PC-3 (cell line): ENCODE results near the gene BNIPL. TPM values are rescaled to one million over a fixed set of nuclear protein-coding genes. Genes with fewer than 3 reads are reported as not detected.

Source experiments
- ATAC-seq: fragments of 200-7000 bp; cut with Tn5 transposase; 2 replicates; pipeline ENCODE4 v1.9.1; 2020; ENCODE audit warnings: mild to moderate bottlenecking, moderate library complexity
- BruUV-seq: library from RNA; stranded (reverse); fragments of 400-500 nt; replicated peaks from 2 replicates; lab custom pipeline; 2021; lab: Mats Ljungman, UMichigan
- CTCF ChIA-PET: fragments of 300-600 bp; sonication (Branson Sonifier 250); formaldehyde crosslinking; loops from one replicate; lab custom pipeline; 2022; ENCODE audit warnings: antibody characterized with exemption; lab: Charles Lee
- POLR2A ChIA-PET: fragments of 300-600 bp; sonication (Branson Sonifier 250); formaldehyde crosslinking; loops from one replicate; lab custom pipeline; 2022; ENCODE audit warnings: antibody characterized with exemption; ENCODE audit not compliant: unreplicated experiment; lab: Charles Lee
- DNase-seq: peaks from one replicate; pipeline ENCODE4 v3.0.0-alpha.2; 2015
- H2AFZ ChIP-seq: fragments of 300-600 bp; sonication (generic); 2 replicates; pipeline ENCODE4 v1.6.0; 2016; ENCODE audit warnings: antibody characterized with exemption, low read length
- H3F3A ChIP-seq: fragments of 300-600 bp; sonication (generic); one replicate; pipeline ENCODE4 v1.6.0; 2017; ENCODE audit warnings: antibody characterized with exemption, low read length, control low read depth, mild to moderate bottlenecking; ENCODE audit not compliant: unreplicated experiment
- H3K27ac ChIP-seq: fragments of 300-600 bp; sonication (generic); 2 replicates; pipeline ENCODE4 v1.5.1; 2016; ENCODE audit warnings: mild to moderate bottlenecking, low read length
- H3K27me3 ChIP-seq: fragments of 300-600 bp; sonication (generic); 2 replicates; pipeline ENCODE4 v1.6.1; 2016; ENCODE audit warnings: low read length, mixed read lengths
- H3K36me3 ChIP-seq: fragments of 300-600 bp; sonication (generic); 2 replicates; pipeline ENCODE4 v1.6.1; 2016; ENCODE audit warnings: low read depth, mixed run types, low read length, mixed read lengths
- H3K4me1 ChIP-seq: fragments of 300-600 bp; sonication (generic); 2 replicates; pipeline ENCODE4 v1.5.1; 2016; ENCODE audit warnings: low read length; ENCODE audit not compliant: insufficient read depth
- H3K4me2 ChIP-seq: fragments of 300-600 bp; sonication (generic); 2 replicates; pipeline ENCODE4 v1.6.0; 2016; ENCODE audit warnings: low read length
- H3K4me3 ChIP-seq: fragments of 300-600 bp; sonication (generic); 2 replicates; pipeline ENCODE4 v1.5.1; 2016; ENCODE audit warnings: mild to moderate bottlenecking, low read length, mixed read lengths
- H3K79me2 ChIP-seq: fragments of 300-600 bp; sonication (generic); 2 replicates; pipeline ENCODE4 v1.6.1; 2017; ENCODE audit warnings: low read length, mixed read lengths
- H3K9ac ChIP-seq: fragments of 300-600 bp; sonication (generic); 2 replicates; pipeline ENCODE4 v1.6.0; 2016; ENCODE audit warnings: mild to moderate bottlenecking, low read length
- H3K9me2 ChIP-seq: fragments of 300-600 bp; sonication (generic); replicated peaks from 2 replicates; pipeline ENCODE4 v1.6.1; 2016; ENCODE audit warnings: mixed run types, low read length, mixed read lengths
- H3K9me3 ChIP-seq: fragments of 300-600 bp; sonication (generic); 2 replicates; pipeline ENCODE4 v1.6.1; 2016; ENCODE audit warnings: low read length, mixed read lengths
- H4K20me1 ChIP-seq: fragments of 300-600 bp; sonication (generic); 2 replicates; pipeline ENCODE4 v1.6.1; 2016; ENCODE audit warnings: low read length, mixed read lengths
- EZH2 ChIP-seq: fragments of 300-600 bp; sonication (generic); IDR thresholded peaks from one replicate; pipeline ENCODE4 v1.6.1; 2017; ENCODE audit warnings: antibody characterized with exemption, mild to moderate bottlenecking, low read length; ENCODE audit not compliant: unreplicated experiment
- EZH2phosphoT487 ChIP-seq: fragments of 300-600 bp; sonication (generic); IDR thresholded peaks from 2 replicates; pipeline ENCODE4 v1.6.1; 2018; ENCODE audit warnings: mild to moderate bottlenecking, antibody characterized with exemption, low read length, borderline replicate concordance
- intact Hi-C: fragments of 100-400 bp; cut with micrococcal nuclease; formaldehyde crosslinking; loops from 2 replicates; pipeline ENCODE4 v1.9.0; 2023
- total RNA-seq: library from RNA; depleted of rRNA; stranded (reverse); fragments of >200 nt; gene quantifications from 2 replicates; pipeline ENCODE4 v1.2.3, GENCODE V29; 2014
- TF ChIP-seq, protein P1 (sequence below): fragments of 300-600 bp; sonication (generic); conservative IDR thresholded peaks from 2 replicates; pipeline ENCODE4 v1.5.1; 2017; ENCODE audit warnings: antibody characterized with exemption, low read depth, mild to moderate bottlenecking, low read length

BNIPL gene
- total RNA-seq, 1 experiment from 2014 or later = 0.51 TPM

DNA sequence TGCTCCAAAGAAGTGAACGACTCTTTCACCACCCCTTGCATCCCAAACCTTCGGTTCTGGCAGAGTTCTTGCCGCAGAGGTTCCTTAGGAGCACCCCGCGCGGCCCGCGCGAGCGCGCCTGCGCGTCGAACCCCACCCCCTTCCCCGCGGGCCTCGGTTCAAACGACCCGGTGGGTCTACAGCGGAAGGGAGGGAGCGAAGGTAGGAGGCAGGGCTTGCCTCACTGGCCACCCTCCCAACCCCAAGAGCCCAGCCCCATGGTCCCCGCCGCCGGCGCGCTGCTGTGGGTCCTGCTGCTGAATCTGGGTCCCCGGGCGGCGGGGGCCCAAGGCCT, 11.2 kb downstream of the BNIPL start, which contains the start of gene C1orf56:
C1orf56 (plus strand) TSS at position 161 of the 334 bp plus-strand sequence; CDS start at position 258, 97 bp downstream.
- POLR2A ChIA-PET = no interaction called here
- no TSS peak for BruUV-seq

GRCh38 chr1:151047925-151048644, 11.7 kb downstream of the BNIPL start:
- no peaks in the 10 kb centered on the region for H3K27me3 ChIP-seq
- peak overlapping the region; percentile 12 for H3K27ac ChIP-seq
- no peaks in the 10 kb centered on the region for H3K9me2 ChIP-seq
- DNase-seq (peak; percentile 74), ATAC-seq (peak; percentile 70)
- peak overlapping the region; percentile 69 for H3K9ac ChIP-seq
- ChIA-PET CTCF (interaction anchor here (0.6 to 1.1 kb wide), 5 partner anchors 11 to 861 kb away, joined by 3 to 4 read pairs (median 4); partner anchors contain the start of gene CDC42SE1), POLR2A (interaction anchor here (0.5 to 1.0 kb wide), 4 partner anchors 18 to 482 kb away, joined by 3 to 5 read pairs (median 4); no protein-coding TSS in a partner anchor)
- H3K4me1 ChIP-seq = peaks cover 12% of the 10 kb centered on the region
- TF ChIP-seq, protein P1, sequence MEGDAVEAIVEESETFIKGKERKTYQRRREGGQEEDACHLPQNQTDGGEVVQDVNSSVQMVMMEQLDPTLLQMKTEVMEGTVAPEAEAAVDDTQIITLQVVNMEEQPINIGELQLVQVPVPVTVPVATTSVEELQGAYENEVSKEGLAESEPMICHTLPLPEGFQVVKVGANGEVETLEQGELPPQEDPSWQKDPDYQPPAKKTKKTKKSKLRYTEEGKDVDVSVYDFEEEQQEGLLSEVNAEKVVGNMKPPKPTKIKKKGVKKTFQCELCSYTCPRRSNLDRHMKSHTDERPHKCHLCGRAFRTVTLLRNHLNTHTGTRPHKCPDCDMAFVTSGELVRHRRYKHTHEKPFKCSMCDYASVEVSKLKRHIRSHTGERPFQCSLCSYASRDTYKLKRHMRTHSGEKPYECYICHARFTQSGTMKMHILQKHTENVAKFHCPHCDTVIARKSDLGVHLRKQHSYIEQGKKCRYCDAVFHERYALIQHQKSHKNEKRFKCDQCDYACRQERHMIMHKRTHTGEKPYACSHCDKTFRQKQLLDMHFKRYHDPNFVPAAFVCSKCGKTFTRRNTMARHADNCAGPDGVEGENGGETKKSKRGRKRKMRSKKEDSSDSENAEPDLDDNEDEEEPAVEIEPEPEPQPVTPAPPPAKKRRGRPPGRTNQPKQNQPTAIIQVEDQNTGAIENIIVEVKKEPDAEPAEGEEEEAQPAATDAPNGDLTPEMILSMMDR = peak; percentile 74
- no peak for TF ChIP-seq EZH2
- peaks cover 6% of the 10 kb centered on the region for H3F3A ChIP-seq
- no peaks in the 10 kb centered on the region for H3K9me3 ChIP-seq
- H3K36me3 ChIP-seq = peaks cover 19% of the 10 kb centered on the region; the same call in 1 of the 2 replicates
- peak overlapping the region; percentile 90 for H2AFZ ChIP-seq
- intact Hi-C loops = loop anchor here (5.0 kb wide), 1 partner anchor 41 kb away; the partner anchor contains the start of genes MINDY1 and PRUNE1
- no peaks in the 10 kb centered on the region for H3K79me2 ChIP-seq
- H4K20me1 ChIP-seq = no peaks in the 10 kb centered on the region
- BruUV-seq = TSS peak; percentile 86
- peak overlapping the region; percentile 77 for H3K4me3 ChIP-seq
- peak overlapping the region; percentile 93 for H3K4me2 ChIP-seq

More for the DNA sequence above, 11.2 kb downstream of the BNIPL start, which contains the start of gene C1orf56:
- H3K4me3 ChIP-seq = peak within 1 kb of the TSS; percentile 77
- intact Hi-C loops = loop anchor here (5.0 kb wide), 1 partner anchor 40 kb away; the partner anchor contains the start of genes MINDY1 and PRUNE1
- no peaks in the 10 kb centered on the region for H4K20me1 ChIP-seq
- peak within 1 kb of the TSS; percentile 90 for H2AFZ ChIP-seq
- no peaks in the 10 kb centered on the region for H3K9me3 ChIP-seq
- peaks cover 15% of the 10 kb centered on the region; the same call in 1 of the 2 replicates for H3K36me3 ChIP-seq
- no peaks in the 10 kb centered on the region for H3K9me2 ChIP-seq
- peak; percentile 78 for ATAC-seq
- CTCF ChIA-PET = interaction anchor here (0.5 to 1.1 kb wide), 5 partner anchors 10 to 861 kb away, joined by 3 to 4 read pairs (median 4); partner anchors contain the start of gene CDC42SE1
- peak within 1 kb of the TSS; percentile 93 for H3K4me2 ChIP-seq
- peak within 1 kb of the TSS; percentile 69 for H3K9ac ChIP-seq
- H3F3A ChIP-seq = peaks cover 6% of the 10 kb centered on the region
- H3K4me1 ChIP-seq = peaks cover 12% of the 10 kb centered on the region
- H3K27me3 ChIP-seq = no peaks in the 10 kb centered on the region
- peak within 1 kb of the TSS; percentile 12 for H3K27ac ChIP-seq
- TF ChIP-seq EZH2phosphoT487 (no peak), EZH2 (no peak)
- TF ChIP-seq, protein P1 = no peak
- H3K79me2 ChIP-seq = no peaks in the 10 kb centered on the region
- peak; percentile 76 for DNase-seq
